IMR-90 (cell line): ENCODE measurements around the gene KCNQ5. TPM values are rescaled to one million over a fixed set of nuclear protein-coding genes. Genes with fewer than 3 reads are reported as not detected.

ENCODE experiments used
- ATAC-seq: fragments of 200-7000 bp; cut with Tn5 transposase; 2 replicates; pipeline ENCODE4 v1.9.1; 2020; ENCODE audit warnings: low read depth, mild to moderate bottlenecking, moderate library complexity
- BruUV-seq: library from RNA; stranded (reverse); fragments of 400-500 nt; replicated peaks from 2 replicates; lab custom pipeline; 2021; lab: Mats Ljungman, UMichigan
- CTCF ChIA-PET: fragments of 300-600 bp; formaldehyde crosslinking; extraction: SDS; loops from one replicate; lab custom pipeline; 2021; ENCODE audit warnings: antibody characterized with exemption; lab: Yijun Ruan, JAX
- POLR2A ChIA-PET: fragments of 300-600 bp; sonication (Branson Sonifier 250); formaldehyde crosslinking; loops from one replicate; lab custom pipeline; 2022; ENCODE audit warnings: antibody characterized with exemption; ENCODE audit not compliant: unreplicated experiment; lab: Charles Lee
- DNase-seq: peaks from one replicate; pipeline ENCODE4 v3.0.0; 2013
- H2AFZ ChIP-seq: replicated peaks from 2 replicates; pipeline ENCODE3; 2013; ENCODE audit warnings: low read length, mild to moderate bottlenecking; ENCODE audit not compliant: poor library complexity
- H2AK5ac ChIP-seq: 2 replicates; pipeline ENCODE4 v1.6.1; 2013; ENCODE audit warnings: low read depth, low read length, inconsistent platforms
- H2AK9ac ChIP-seq: replicated peaks from 2 replicates; pipeline ENCODE3; 2013; ENCODE audit warnings: mild to moderate bottlenecking, low read depth, low read length, moderate library complexity; ENCODE audit not compliant: poor library complexity
- H2BK120ac ChIP-seq: 2 replicates; pipeline ENCODE4 v1.6.1; 2013; ENCODE audit warnings: low read depth, low read length, inconsistent platforms
- H2BK15ac ChIP-seq: 3 replicates; pipeline ENCODE4 v1.6.1; 2013; ENCODE audit warnings: low read depth, low read length, inconsistent platforms
- H2BK20ac ChIP-seq: 2 replicates; pipeline ENCODE4 v1.6.1; 2013; ENCODE audit warnings: low read depth, mild to moderate bottlenecking, inconsistent platforms, low read length, moderate library complexity
- H2BK5ac ChIP-seq: 2 replicates; pipeline ENCODE4 v1.6.1; 2013; ENCODE audit warnings: mild to moderate bottlenecking, low read depth, low read length, inconsistent platforms; ENCODE audit not compliant: poor library complexity, severe bottlenecking
- H3K14ac ChIP-seq: replicated peaks from 2 replicates; pipeline ENCODE4 v1.6.1; 2013; ENCODE audit warnings: low read depth, low read length, inconsistent platforms
- H3K18ac ChIP-seq: 2 replicates; pipeline ENCODE4 v1.6.1; 2013; ENCODE audit warnings: low read depth, low read length, control low read depth
- H3K23ac ChIP-seq: 2 replicates; pipeline ENCODE4 v1.6.1; 2013; ENCODE audit warnings: low read depth, low read length, inconsistent platforms
- H3K27ac ChIP-seq: 2 replicates; pipeline ENCODE4 v1.5.1; 2013; ENCODE audit warnings: mild to moderate bottlenecking, control low read depth, low read length; ENCODE audit not compliant: insufficient read depth
- H3K27me3 ChIP-seq: 2 replicates; pipeline ENCODE4 v1.6.1; 2013; ENCODE audit warnings: low read length; ENCODE audit not compliant: control insufficient read depth, insufficient read depth
- H3K36me3 ChIP-seq: 2 replicates; pipeline ENCODE4 v1.6.1; 2013; ENCODE audit warnings: low read length, mixed read lengths; ENCODE audit not compliant: control insufficient read depth, insufficient read depth
- H3K4ac ChIP-seq: 2 replicates; pipeline ENCODE4 v1.6.1; 2013; ENCODE audit warnings: low read depth, low read length, inconsistent platforms
- H3K4me1 ChIP-seq: 2 replicates; pipeline ENCODE4 v1.6.1; 2013; ENCODE audit warnings: low read length, mixed read lengths; ENCODE audit not compliant: control insufficient read depth, insufficient read depth
- H3K4me2 ChIP-seq: 2 replicates; pipeline ENCODE4 v1.6.1; 2013; ENCODE audit warnings: low read depth, mild to moderate bottlenecking, control low read depth, low read length, moderate library complexity
- H3K4me3 ChIP-seq: 2 replicates; pipeline ENCODE4 v1.5.1; 2013; ENCODE audit warnings: low read depth, mild to moderate bottlenecking, control low read depth, low read length, moderate library complexity; ENCODE audit not compliant: insufficient read depth
- H3K56ac ChIP-seq: 2 replicates; pipeline ENCODE4 v1.6.1; 2013; ENCODE audit warnings: low read length, inconsistent platforms; ENCODE audit not compliant: insufficient read depth; ENCODE audit errors: extremely low read depth
- H3K79me1 ChIP-seq, 2 experiments: 2 replicates each; pipeline ENCODE4 v1.6.1; 2013; ENCODE audit warnings: low read length in 2 of 2, inconsistent platforms in 1 of 2, low read depth in 1 of 2
- H3K9ac ChIP-seq: 2 replicates; pipeline ENCODE4 v1.6.1; 2013; ENCODE audit warnings: low read depth, low read length, control low read depth
- H3K9me1 ChIP-seq: 2 replicates; pipeline ENCODE4 v1.6.1; 2013; ENCODE audit warnings: low read length, inconsistent platforms; ENCODE audit not compliant: insufficient read depth
- H3K9me3 ChIP-seq: 2 replicates; pipeline ENCODE4 v1.6.1; 2013; ENCODE audit warnings: low read length; ENCODE audit not compliant: control insufficient read depth, insufficient read depth
- H4K20me1 ChIP-seq: 2 replicates; pipeline ENCODE4 v1.6.1; 2013; ENCODE audit warnings: low read length, inconsistent platforms; ENCODE audit not compliant: insufficient read depth
- H4K5ac ChIP-seq: 2 replicates; pipeline ENCODE4 v1.6.1; 2013; ENCODE audit warnings: mild to moderate bottlenecking, low read depth, low read length, control low read depth
- H4K8ac ChIP-seq, 2 experiments: 2 replicates each; pipeline ENCODE4 v1.6.1; 2013; ENCODE audit warnings: low read depth in 2 of 2, low read length in 2 of 2, control low read depth in 1 of 2, inconsistent platforms in 1 of 2
- H4K91ac ChIP-seq: 2 replicates; pipeline ENCODE4 v1.6.1; 2013; ENCODE audit warnings: low read depth, low read length, inconsistent platforms; ENCODE audit not compliant: insufficient read depth
- CEBPB ChIP-seq: IDR thresholded peaks from 2 replicates; pipeline ENCODE4 v1.6.1; 2012; ENCODE audit warnings: low read depth, low read length, improper control_type of control experiment
- CHD1 ChIP-seq: IDR thresholded peaks from 2 replicates; pipeline ENCODE4 v1.6.1; 2012; ENCODE audit warnings: low read depth, low read length, improper control_type of control experiment
- WGBS, 2 experiments: methylation state at CpG; one replicate each; pipeline versions ENCODE4 v1.1.5 to v1.1.7; 2013; ENCODE audit warnings: missing lambda C conversion rate in 2 of 2; ENCODE audit not compliant: insufficient read length in 1 of 2; ENCODE audit errors: extremely low coverage in 2 of 2; 5-methylcytosine and 5-hydroxymethylcytosine counted together
- dilution Hi-C: fragments of 300-500 bp; cut with HindIII; formaldehyde crosslinking; loops from one replicate; pipeline ENCODE4 v1.14.3; 2018; ENCODE audit warnings: low sequenced_read_pairs; ENCODE audit not compliant: unreplicated experiment
- in situ Hi-C: fragments of 300-500 bp; cut with MboI; formaldehyde crosslinking; loops from 3 replicates; pipeline ENCODE4 v1.14.3; 2019; ENCODE audit warnings: low sequenced_read_pairs, inconsistent platforms, mixed read lengths
- intact Hi-C: fragments of 100-400 bp; cut with micrococcal nuclease; formaldehyde crosslinking; loops from 2 replicates; pipeline ENCODE4 v1.10.0; 2022
- polyA plus RNA-seq, 3 experiments: library from polyadenylated mRNA; depleted of rRNA; stranded (reverse); fragments of >200 nt; gene quantifications; 2 replicates each; pipeline ENCODE4 v1.2.3, GENCODE V29; 2012; ENCODE audit warnings: low replicate concordance in 1 of 3
- total RNA-seq: library from RNA; depleted of rRNA; stranded (reverse); fragments of >200 nt; gene quantifications from 2 replicates; pipeline ENCODE4 v1.2.3, GENCODE V29; 2012

Gene KCNQ5
- total and polyA plus RNA-seq, 2 of the 4 experiments (the other 2 are of a cell fraction), result 0.75 to 1.3 TPM

DNA sequence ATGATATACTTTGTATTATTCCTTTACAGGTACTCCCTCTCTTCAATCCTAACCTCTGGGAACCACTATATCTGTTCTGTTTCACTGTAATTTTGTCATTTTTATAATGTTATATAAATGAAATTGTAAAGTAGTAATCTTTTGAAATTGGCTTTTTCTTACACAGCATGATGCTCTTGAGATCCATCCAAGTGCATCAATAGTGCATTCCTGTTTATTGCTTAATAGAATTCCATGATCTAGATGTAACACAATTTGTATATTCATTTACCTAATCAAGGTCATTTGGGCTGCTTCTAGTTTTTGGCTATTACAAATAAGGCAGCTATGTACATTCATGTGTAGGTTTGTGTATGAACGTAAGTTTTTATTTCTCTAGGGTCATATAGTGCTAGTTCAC, 428.8 kb downstream of the KCNQ5 start:
- H4K20me1 ChIP-seq, result no peaks in the 10 kb centered on the region
- no CpG with 5 or more reads among the region's 1 CpG for WGBS, 2 experiments
- no peak overlapping the region for H3K4ac ChIP-seq
- no peaks in the 10 kb centered on the region for H3K4me1 ChIP-seq
- DNase-seq (peak; percentile 44), ATAC-seq (no peak; the same call in 1 of the 2 replicates)
- POLR2A ChIA-PET, result no interaction called here
- CTCF ChIA-PET, result no interaction called here
- TF ChIP-seq CEBPB, result peak; percentile 18; the same call in 1 of the 2 replicates
- no peak for TF ChIP-seq CHD1
- no peak overlapping the region for H4K91ac ChIP-seq
- no peaks in the 10 kb centered on the region for H3K9me3 ChIP-seq
- in situ Hi-C loops, result no loop called here
- H4K8ac ChIP-seq, result no peak overlapping the region
- H2BK120ac ChIP-seq, result no peak overlapping the region
- no peak overlapping the region for H2AK5ac ChIP-seq
- intact Hi-C loops, result no loop called here
- H3K36me3 ChIP-seq, result no peaks in the 10 kb centered on the region
- H3K9me1 ChIP-seq, result no peaks in the 10 kb centered on the region
- H3K18ac ChIP-seq, result no peak overlapping the region
- H2BK15ac ChIP-seq, result no peak overlapping the region
- no peak overlapping the region for H2BK20ac ChIP-seq
- no peak overlapping the region for H3K56ac ChIP-seq
- H3K4me2 ChIP-seq, result no peak overlapping the region
- H3K27me3 ChIP-seq, result no peaks in the 10 kb centered on the region
- H3K9ac ChIP-seq, result no peak overlapping the region
- H3K4me3 ChIP-seq, result no peak overlapping the region
- no peak overlapping the region for H2AFZ ChIP-seq
- H4K5ac ChIP-seq, result no peak overlapping the region
- H2AK9ac ChIP-seq, result no peak overlapping the region
- H2BK5ac ChIP-seq, result no peak overlapping the region
- no peak overlapping the region for H3K14ac ChIP-seq
- H3K79me1 ChIP-seq, result no peaks in the 10 kb centered on the region
- dilution Hi-C loops, result no loop called here
- no peak overlapping the region for H3K27ac ChIP-seq
- no TSS peak for BruUV-seq
- H3K23ac ChIP-seq, result no peak overlapping the region
